ENCODE data around the gene PDX1.

The PDX1 gene

GRCh38 chr13:27919934-27920676, at the start of gene PDX1:
Gene PDX1, plus strand, starts transcription at chr13:27920000. Its CDS starts 139 bp downstream, at chr13:27920139.
- peaks cover 89% of the 10 kb centered on the region for H3K27me3 Mint-ChIP-seq
- peak within 1 kb of the TSS; percentile 76 for H3K4me3 Mint-ChIP-seq
- ATAC-seq, result no peak
- H3K9me3 Mint-ChIP-seq, result peaks cover under 1% of the 10 kb centered on the region
- H3K36me3 Mint-ChIP-seq, result no peaks in the 10 kb centered on the region
- peak within 1 kb of the TSS; percentile 57 for H3K27ac Mint-ChIP-seq
- peaks cover 34% of the 10 kb centered on the region for H3K4me1 Mint-ChIP-seq

DNA sequence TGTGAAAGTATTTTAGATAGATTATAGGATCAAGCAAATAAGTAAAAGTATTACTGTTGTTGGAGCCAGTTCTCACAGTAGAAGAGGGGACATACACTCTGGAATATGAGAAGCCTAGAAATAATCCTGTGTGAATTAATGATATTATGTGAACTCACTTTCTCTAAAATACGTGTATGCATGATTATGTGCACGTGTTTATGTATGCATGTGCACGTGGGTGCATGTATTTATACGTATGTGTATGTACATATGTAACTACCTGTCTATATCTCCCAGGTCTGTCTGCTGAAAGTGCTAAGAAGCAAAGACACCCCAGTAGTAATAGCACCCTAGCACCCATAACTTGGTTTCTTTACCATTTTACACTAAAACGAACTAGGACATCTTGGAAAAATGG, 41.5 kb upstream of the PDX1 start:
- Mint-ChIP-seq H3K4me1 (no peaks in the 10 kb centered on the region), H3K9me3 (peaks cover 10% of the 10 kb centered on the region), H3K36me3 (no peaks in the 10 kb centered on the region), H3K4me3 (no peak overlapping the region), H3K27me3 (peaks cover 57% of the 10 kb centered on the region), H3K27ac (no peak overlapping the region)
- ATAC-seq, result no peak

GRCh38 chr13:27889471-27889870, 30.3 kb upstream of the PDX1 start:
- no peak overlapping the region for H3K27ac Mint-ChIP-seq

DNA sequence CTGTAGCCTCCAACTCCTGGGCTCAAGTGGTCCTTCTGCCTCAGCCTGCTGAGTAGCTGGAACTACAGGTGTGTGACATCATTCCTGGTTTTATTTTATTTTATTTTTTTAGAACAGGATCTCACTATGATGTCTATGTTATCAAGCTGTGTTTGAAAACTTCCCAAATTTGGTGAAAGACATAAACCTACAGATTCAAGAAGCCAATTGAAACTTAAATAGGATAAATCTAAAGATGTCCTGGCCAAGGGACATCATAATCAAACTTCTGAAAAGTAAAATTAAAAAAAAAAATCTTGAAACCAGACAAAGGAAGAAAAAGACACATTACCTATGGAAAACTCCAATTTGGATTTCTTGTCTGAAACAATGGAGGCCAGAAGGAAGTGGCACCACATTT, 23.1 kb upstream of the PDX1 start:
- ATAC-seq, result no peak
- Mint-ChIP-seq H3K36me3 (no peaks in the 10 kb centered on the region), H3K9me3 (peaks cover 6% of the 10 kb centered on the region)

More at GRCh38 chr13:27889471-27889870, 30.3 kb upstream of the PDX1 start:
- ATAC-seq, result no peak
- H3K4me1 Mint-ChIP-seq, result no peaks in the 10 kb centered on the region
- no peak overlapping the region for H3K4me3 Mint-ChIP-seq
- no peaks in the 10 kb centered on the region for H3K36me3 Mint-ChIP-seq
- peaks cover 6% of the 10 kb centered on the region for H3K9me3 Mint-ChIP-seq
- peaks cover 24% of the 10 kb centered on the region for H3K27me3 Mint-ChIP-seq

GRCh38 chr13:27904719-27905118, 15.1 kb upstream of the PDX1 start:
- H3K27me3 Mint-ChIP-seq, result peaks cover 81% of the 10 kb centered on the region
- H3K4me3 Mint-ChIP-seq, result no peak overlapping the region
- H3K27ac Mint-ChIP-seq, result no peak overlapping the region
- H3K36me3 Mint-ChIP-seq, result no peaks in the 10 kb centered on the region
- no peaks in the 10 kb centered on the region for H3K9me3 Mint-ChIP-seq
- no peak for ATAC-seq
- H3K4me1 Mint-ChIP-seq, result no peaks in the 10 kb centered on the region

More for the DNA sequence above, 23.1 kb upstream of the PDX1 start:
- Mint-ChIP-seq H3K4me1 (no peaks in the 10 kb centered on the region), H3K4me3 (no peak overlapping the region), H3K27me3 (peaks cover 93% of the 10 kb centered on the region), H3K27ac (no peak overlapping the region)

DNA sequence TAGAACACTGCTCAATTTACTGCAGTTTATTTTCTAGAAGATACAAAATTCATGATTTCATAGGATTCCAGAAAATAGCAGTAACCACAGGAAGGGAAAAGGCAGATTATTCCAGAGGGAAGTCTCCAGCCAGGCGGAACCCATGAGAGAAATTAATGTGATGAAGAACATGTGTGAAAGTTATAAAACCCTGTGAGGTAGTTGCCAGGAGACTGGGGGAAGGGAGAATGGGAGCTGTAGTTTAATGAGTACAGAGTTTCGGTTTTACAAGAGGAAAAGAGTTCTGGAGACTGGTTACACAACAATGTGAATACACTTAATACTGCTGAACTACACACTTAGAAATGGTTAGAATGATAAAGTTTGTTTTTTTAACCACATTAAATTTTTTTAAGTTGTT, 14.2 kb upstream of the PDX1 start:
- Mint-ChIP-seq H3K27ac (no peak overlapping the region), H3K4me1 (no peaks in the 10 kb centered on the region), H3K27me3 (peaks cover 72% of the 10 kb centered on the region), H3K4me3 (no peak overlapping the region), H3K9me3 (no peaks in the 10 kb centered on the region), H3K36me3 (no peaks in the 10 kb centered on the region)
- no peak for ATAC-seq

GRCh38 chr13:27907121-27907787, 12.5 kb upstream of the PDX1 start:
- ATAC-seq, result no peak
- Mint-ChIP-seq H3K27me3 (peaks cover 57% of the 10 kb centered on the region), H3K4me1 (no peaks in the 10 kb centered on the region), H3K9me3 (no peaks in the 10 kb centered on the region), H3K27ac (no peak overlapping the region), H3K36me3 (no peaks in the 10 kb centered on the region), H3K4me3 (no peak overlapping the region)

DNA sequence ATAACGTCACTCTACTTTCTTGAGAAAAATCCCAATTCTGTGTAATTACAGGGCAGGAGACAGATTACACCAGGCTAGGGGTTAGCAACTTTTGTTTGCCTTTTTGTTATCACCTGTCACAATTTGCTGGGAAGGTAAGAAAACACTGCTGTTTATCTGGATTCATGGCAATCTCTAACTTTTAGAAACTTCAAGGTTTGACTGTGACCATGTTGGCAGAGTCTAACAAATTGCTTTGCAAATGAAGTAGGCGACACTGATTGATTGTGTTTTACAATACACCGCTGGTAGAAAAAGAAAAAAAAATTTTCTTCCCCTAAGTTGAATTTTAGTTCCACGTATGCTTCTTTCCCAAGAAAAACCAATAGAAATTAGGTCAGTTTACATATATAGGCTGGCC, 10.4 kb upstream of the PDX1 start:
- no peaks in the 10 kb centered on the region for H3K9me3 Mint-ChIP-seq
- H3K36me3 Mint-ChIP-seq, result no peaks in the 10 kb centered on the region
- peaks cover 55% of the 10 kb centered on the region for H3K27me3 Mint-ChIP-seq
- no peak for ATAC-seq
- no peak overlapping the region for H3K4me3 Mint-ChIP-seq
- H3K27ac Mint-ChIP-seq, result no peak overlapping the region
- H3K4me1 Mint-ChIP-seq, result no peaks in the 10 kb centered on the region

- H3K36me3 Mint-ChIP-seq, result no peaks in the 10 kb centered on the region
- H3K27me3 Mint-ChIP-seq, result peaks cover 62% of the 10 kb centered on the region
- no peaks in the 10 kb centered on the region for H3K4me1 Mint-ChIP-seq
- ATAC-seq, result no peak
- H3K27ac Mint-ChIP-seq, result no peak overlapping the region
- no peaks in the 10 kb centered on the region for H3K9me3 Mint-ChIP-seq
- H3K4me3 Mint-ChIP-seq, result no peak overlapping the region
Measured at GRCh38 chr13:27911521-27911920, 8.3 kb upstream of the PDX1 start.

DNA sequence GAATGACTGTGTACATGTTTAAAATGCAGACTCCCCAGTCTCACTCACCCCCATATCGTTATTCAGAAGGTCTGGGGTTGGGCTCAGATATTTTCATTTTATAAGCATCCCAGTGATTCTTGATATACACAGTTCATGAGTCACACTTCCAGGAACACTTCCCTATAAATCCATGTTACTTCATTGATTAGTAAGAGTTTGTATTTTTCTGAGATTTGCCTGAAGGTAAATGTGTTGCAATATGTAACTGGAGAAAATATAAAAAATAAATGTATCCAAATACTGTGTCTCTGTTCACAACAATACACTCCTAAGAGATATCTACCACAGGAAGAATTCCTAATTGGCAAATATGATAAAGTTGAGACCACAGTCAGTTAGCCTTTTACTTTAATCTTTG, 6.6 kb upstream of the PDX1 start:
- H3K9me3 Mint-ChIP-seq, result no peaks in the 10 kb centered on the region
- peaks cover 65% of the 10 kb centered on the region for H3K27me3 Mint-ChIP-seq
- H3K4me3 Mint-ChIP-seq, result no peak overlapping the region
- peaks cover 12% of the 10 kb centered on the region for H3K4me1 Mint-ChIP-seq
- no peak overlapping the region for H3K27ac Mint-ChIP-seq
- H3K36me3 Mint-ChIP-seq, result no peaks in the 10 kb centered on the region
- no peak for ATAC-seq

GRCh38 chr13:27915301-27916207, 4.2 kb upstream of the PDX1 start:
- ATAC-seq, result no peak
- H3K27ac Mint-ChIP-seq, result no peak overlapping the region
- H3K4me3 Mint-ChIP-seq, result no peak overlapping the region
- peaks cover 17% of the 10 kb centered on the region for H3K4me1 Mint-ChIP-seq
- no peaks in the 10 kb centered on the region for H3K9me3 Mint-ChIP-seq
- H3K27me3 Mint-ChIP-seq, result peaks cover 67% of the 10 kb centered on the region
- H3K36me3 Mint-ChIP-seq, result no peaks in the 10 kb centered on the region

DNA sequence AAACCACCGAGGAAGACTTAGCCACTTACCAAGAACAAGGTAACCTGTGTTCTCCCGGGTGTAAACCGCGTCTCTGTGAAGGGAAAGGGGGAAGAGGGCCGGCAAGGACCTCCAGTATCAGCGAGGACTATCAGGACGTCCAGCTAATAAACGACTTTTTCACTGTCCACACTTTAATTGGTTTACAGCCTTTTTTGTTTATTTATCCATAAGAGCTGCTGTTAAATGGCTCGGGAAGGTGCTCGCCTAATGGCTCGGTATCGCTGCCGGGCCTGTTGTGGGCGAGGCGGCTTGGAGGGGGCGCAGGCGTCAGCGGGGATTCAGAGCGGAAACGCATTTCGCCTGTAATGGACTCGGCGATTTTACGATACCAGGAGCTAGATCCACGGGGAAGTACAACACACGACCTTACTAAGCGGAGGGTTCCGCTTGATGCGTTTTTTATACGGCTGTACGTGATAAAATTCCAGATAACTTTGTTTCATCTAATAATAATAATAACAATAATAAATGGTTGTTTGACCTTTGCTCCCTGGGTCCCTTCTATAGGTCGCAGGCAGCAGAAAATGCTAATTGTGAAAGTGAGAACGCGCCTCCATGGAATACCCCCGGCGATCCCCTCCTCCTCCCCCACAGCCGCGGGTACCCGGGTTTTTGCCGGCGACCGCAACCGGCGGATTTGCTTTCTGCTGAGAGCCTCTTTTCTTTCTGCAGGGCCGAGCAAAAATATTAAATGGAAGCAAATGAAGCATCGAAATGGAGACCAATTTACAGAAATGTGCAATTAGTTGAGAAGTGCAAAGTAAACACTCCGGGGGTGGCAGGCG, 2.5 kb upstream of the PDX1 start:
- peaks cover 85% of the 10 kb centered on the region for H3K27me3 Mint-ChIP-seq
- peak overlapping the region; percentile 52 for H3K4me3 Mint-ChIP-seq
- no peaks in the 10 kb centered on the region for H3K9me3 Mint-ChIP-seq
- H3K27ac Mint-ChIP-seq, result no peak overlapping the region
- H3K36me3 Mint-ChIP-seq, result no peaks in the 10 kb centered on the region
- H3K4me1 Mint-ChIP-seq, result peaks cover 23% of the 10 kb centered on the region
- ATAC-seq, result no peak

GRCh38 chr13:27918041-27918917, 1.5 kb upstream of the PDX1 start:
- H3K27ac Mint-ChIP-seq, result no peak overlapping the region
- no peaks in the 10 kb centered on the region for H3K36me3 Mint-ChIP-seq
- peaks cover 24% of the 10 kb centered on the region for H3K4me1 Mint-ChIP-seq

More at GRCh38 chr13:27918041-27918917, 1.5 kb upstream of the PDX1 start:
- no peak for ATAC-seq
- no peak overlapping the region for H3K4me3 Mint-ChIP-seq
- peaks cover 92% of the 10 kb centered on the region for H3K27me3 Mint-ChIP-seq
- H3K9me3 Mint-ChIP-seq, result no peaks in the 10 kb centered on the region

Measured in stimulated activated memory B cell treated with anti-CD40 and anti-IgM and Interleukin-4, amounts not matched to agents 10 μg/mL and 1 μg/mL and 100 μg/mL, for 72 hours (primary cell).